ENCODE data around the gene CDH26.

DNA sequence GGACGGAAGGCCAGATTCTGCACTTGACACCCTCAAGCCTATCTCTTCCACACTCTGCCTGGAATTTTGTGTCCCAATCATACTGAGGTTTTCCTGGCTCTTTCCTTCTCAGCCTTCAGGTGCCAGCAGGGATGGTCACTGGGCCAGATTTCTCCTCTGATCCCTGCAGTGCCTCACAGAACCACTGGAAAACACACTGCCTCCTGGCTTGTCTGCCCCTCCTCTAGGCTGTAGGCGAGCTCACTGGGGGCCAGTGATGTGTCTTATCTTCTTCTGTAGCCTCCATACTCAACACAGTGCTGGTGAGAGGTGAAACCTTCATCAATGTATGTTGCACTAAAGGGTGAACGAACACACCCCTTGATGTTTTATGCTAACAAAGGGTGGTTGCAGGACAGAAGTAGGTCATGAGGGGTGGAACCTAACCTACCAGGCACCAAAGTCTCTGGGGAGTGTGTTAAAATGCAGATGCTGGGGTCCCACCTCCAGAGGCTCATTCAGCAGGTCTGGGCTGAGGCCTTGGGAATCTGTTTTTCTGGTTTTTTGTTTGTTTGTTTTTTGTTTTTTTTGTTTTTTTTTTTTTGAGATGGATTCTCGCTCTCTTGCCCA, 80.3 kb downstream of the CDH26 start:
- TF ChIP-seq POLR2A (IDR thresholded peaks at IDR 0.05; ENCODE audit: low read length), result no peak
- no peak for TF ChIP-seq GATA1 (IDR thresholded peaks at IDR 0.05; ENCODE audit: low read depth, low read length)

Measured in erythroblast (primary cell).